ENCODE data around the gene DLGAP3.

DLGAP3 gene

GRCh38 chr1:34928699-34929496 is 552 bp downstream of the DLGAP3 start:
- DNase-seq (ENCODE audit: low spot score): peak; percentile 30

GRCh38 chr1:34928066-34928696 is 1.3 kb downstream of the DLGAP3 start:
- no peak for DNase-seq (ENCODE audit: low spot score)

GRCh38 chr1:34927316-34927715 is 2.1 kb downstream of the DLGAP3 start:
- DNase-seq (ENCODE audit: low spot score): no peak

- no peak for DNase-seq (ENCODE audit: low spot score)
These were observed 2.6 kb downstream of the DLGAP3 start for GRCh38 chr1:34926894-34927293.

- no peak for DNase-seq (ENCODE audit: low spot score)
These were observed 3.3 kb downstream of the DLGAP3 start for GRCh38 chr1:34926156-34926555.

GRCh38 chr1:34925730-34926129 is 3.7 kb downstream of the DLGAP3 start:
- no peak for DNase-seq (ENCODE audit: low spot score)

GRCh38 chr1:34924759-34925555 is 4.5 kb downstream of the DLGAP3 start:
- DNase-seq (ENCODE audit: low spot score): peak; percentile 92

GRCh38 chr1:34923490-34923889 is 6.0 kb downstream of the DLGAP3 start:
- DNase-seq (ENCODE audit: low spot score): no peak

GRCh38 chr1:34918977-34919561 is 10.4 kb downstream of the DLGAP3 start:
- DNase-seq (ENCODE audit: low spot score): no peak

- DNase-seq (ENCODE audit: low spot score): no peak
These were observed 11.0 kb downstream of the DLGAP3 start for GRCh38 chr1:34918386-34918976.

GRCh38 chr1:34917017-34917416 is 12.4 kb downstream of the DLGAP3 start:
- no peak for DNase-seq (ENCODE audit: low spot score)

GRCh38 chr1:34916104-34916503 is 13.3 kb downstream of the DLGAP3 start:
- no peak for DNase-seq (ENCODE audit: low spot score)

GRCh38 chr1:34915521-34915920 is 13.9 kb downstream of the DLGAP3 start:
- DNase-seq (ENCODE audit: low spot score): no peak

- no peak for DNase-seq (ENCODE audit: low spot score)
These were observed 14.5 kb downstream of the DLGAP3 start for GRCh38 chr1:34914958-34915357.

GRCh38 chr1:34911465-34911864 is 18.0 kb downstream of the DLGAP3 start:
- no peak for DNase-seq (ENCODE audit: low spot score)

GRCh38 chr1:34910425-34910824 is 19.0 kb downstream of the DLGAP3 start:
- DNase-seq (ENCODE audit: low spot score): no peak

- no peak for DNase-seq (ENCODE audit: low spot score)
These were observed 21.1 kb downstream of the DLGAP3 start for GRCh38 chr1:34908369-34908768.

- no peak for DNase-seq (ENCODE audit: low spot score)
These were observed 21.9 kb downstream of the DLGAP3 start for GRCh38 chr1:34907487-34908090.

- DNase-seq (ENCODE audit: low spot score): no peak
These were observed 22.7 kb downstream of the DLGAP3 start for GRCh38 chr1:34906756-34907155.

- DNase-seq (ENCODE audit: low spot score): no peak
These were observed 23.2 kb downstream of the DLGAP3 start for GRCh38 chr1:34906222-34906621.

GRCh38 chr1:34905098-34905459 is 24.4 kb downstream of the DLGAP3 start:
- no peak for DNase-seq (ENCODE audit: low spot score)
